NT2/D1 (cell line): ENCODE results near the gene TTC13.

Experiments used
- SUZ12 ChIP-seq: IDR thresholded peaks from 2 replicates; pipeline ENCODE4 v1.6.1; 2011; ENCODE audit not compliant: insufficient read length, insufficient read depth; ENCODE audit errors: extremely low read depth
- YY1 ChIP-seq: IDR thresholded peaks from 2 replicates; pipeline ENCODE4 v1.6.1; 2011; ENCODE audit not compliant: insufficient read length, insufficient read depth
- ZNF274 ChIP-seq: IDR thresholded peaks from 2 replicates; pipeline ENCODE4 v1.6.1; 2011; ENCODE audit warnings: mild to moderate bottlenecking, low read depth, low read length

GRCh38 chr1:230917284-230918135, 61.2 kb downstream of the TTC13 start:
- no peak for TF ChIP-seq ZNF274
- TF ChIP-seq YY1 = no peak
- TF ChIP-seq SUZ12 = no peak
